Superior temporal gyrus (tissue), 1 donor: Measurements from ENCODE around the gene ART3.

Experiments used
- DNase-seq: peaks from one replicate; pipeline ENCODE4 v3.0.0-alpha.2; 2016; ENCODE audit errors: extremely low spot score

The ART3 gene

DNA sequence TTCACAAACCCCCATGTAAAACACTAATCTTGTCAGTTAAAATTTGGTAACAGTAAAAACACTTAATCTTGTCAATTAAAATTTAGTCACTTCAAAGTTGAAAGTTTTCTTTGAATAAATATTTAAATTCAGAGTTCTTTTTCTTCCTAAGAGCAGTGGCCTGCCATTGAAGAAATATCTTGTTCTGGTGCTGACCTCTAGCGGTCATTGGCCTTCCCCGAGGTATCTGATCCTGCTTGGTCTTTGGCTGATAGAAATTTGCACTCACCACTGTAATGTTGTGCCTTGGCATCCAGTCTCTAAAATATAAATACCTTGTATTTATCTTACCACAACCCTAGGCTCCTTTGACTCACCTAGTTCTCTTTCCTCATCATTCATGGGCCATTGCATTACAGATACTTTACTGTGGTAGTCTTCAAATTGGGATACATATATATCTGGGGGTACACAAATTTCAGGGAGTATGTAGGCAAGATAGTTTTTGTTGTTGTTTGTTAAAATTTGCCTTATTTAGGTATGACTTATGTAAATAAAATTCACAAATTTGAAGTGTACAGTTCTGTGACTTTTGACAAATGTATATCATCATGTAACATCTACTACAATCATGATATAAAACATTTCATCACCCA, 6.7 kb upstream of the ART3 start:
- peak; percentile 95 for DNase-seq

DNA sequence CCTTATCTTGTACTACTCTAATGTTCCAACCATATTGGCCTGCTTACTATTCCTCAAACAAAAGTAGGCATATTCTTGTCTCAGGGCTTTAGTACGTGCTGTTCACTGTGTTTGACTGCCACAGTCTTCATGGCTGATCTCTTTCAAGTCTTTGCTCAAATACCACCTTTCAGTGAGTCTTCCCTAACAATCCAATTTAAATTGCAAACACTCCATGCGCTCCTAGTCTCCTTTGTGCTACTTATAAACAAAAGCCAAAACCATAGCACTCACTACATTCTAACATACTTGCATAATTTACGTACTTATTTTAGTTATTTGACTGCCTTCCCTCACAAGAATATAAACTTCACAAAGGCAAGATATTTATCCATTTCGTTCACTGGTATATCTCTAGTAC, 1.7 kb upstream of the ART3 start:
- no peak for DNase-seq

DNA sequence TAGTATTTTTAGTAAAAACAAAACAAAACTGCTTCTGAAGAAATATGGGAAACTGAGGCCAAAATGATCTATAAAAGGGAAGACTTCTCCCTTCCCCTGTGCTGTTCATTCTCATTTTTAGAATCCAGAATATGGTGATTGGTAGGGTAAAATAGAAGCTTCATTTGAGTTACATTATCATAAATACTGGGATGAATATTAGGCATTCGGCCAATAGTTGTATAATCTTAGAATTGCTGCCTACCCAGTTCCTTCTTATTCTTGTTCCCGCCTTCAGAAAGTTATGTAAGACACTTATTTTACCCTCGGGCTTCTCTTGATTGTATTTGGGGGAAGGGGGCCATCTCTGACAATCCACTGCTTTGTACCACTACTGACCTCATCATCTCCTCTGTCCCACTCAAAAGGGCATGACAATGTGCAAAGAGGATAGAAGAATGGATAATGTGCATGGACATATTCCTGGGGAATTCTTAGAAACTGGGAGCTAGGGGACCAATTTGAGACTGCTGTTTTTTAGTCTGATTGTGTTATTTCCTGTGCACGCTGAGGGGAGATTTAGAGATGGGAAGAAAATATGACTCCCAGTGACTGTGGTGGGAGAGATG, 588 bp downstream of the ART3 start:
- DNase-seq: peak; percentile 58

DNA sequence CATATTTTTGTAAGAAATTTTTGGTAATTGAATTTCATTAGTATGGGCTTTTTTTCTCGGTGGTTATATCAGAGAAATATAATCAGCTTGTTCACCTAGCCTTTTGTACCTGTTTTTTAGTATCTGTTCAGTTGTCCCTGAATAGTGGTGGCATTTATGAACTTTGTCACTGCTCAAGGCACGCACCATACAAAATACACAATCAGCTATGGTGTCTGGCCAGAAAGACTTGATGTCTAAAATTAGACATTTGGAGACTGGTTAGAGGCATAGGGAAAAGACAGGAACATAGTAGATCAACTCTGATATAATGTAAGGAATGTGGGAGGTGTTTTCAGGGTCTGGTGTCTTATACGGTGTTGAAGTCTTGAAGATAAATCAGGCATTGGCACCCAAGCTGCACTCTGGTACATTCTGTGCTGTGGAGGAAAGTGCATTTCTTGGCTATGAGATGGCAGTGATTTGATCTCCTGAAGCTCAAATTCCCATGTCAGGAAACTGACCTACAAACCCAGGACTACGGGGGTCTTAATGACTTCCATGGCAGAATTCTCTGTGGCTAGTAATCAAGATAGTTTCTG, 3.6 kb downstream of the ART3 start:
- DNase-seq: peak; percentile 42

DNA sequence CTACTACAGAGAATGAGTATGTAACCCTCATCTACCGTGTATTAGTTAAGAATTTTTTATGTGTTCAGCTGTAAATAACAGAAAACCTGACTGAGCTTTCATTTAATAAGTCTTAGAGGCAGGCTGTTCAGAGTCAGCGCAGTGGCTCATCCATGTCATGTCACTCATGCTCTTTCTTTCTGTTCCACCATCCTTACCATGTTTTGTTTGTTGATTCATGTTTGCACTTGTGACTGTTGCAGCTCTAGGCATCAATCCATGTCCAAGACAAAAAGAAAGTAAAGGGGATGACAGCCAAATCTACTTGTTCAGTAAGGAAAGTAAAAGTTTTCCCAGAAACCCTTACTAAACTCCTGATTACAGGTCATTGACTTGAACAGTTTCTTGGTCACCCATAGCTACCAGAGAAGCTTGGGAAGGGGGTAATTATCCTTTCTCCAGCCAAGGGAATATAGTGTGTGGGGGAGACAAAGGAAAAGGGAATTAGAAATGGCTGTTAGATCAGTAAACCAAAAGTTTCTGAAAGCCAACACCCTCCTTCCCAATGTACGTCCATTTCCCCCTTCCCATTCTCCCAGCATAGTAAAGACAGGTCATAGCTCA, 9.0 kb downstream of the ART3 start:
- DNase-seq: no peak

DNA sequence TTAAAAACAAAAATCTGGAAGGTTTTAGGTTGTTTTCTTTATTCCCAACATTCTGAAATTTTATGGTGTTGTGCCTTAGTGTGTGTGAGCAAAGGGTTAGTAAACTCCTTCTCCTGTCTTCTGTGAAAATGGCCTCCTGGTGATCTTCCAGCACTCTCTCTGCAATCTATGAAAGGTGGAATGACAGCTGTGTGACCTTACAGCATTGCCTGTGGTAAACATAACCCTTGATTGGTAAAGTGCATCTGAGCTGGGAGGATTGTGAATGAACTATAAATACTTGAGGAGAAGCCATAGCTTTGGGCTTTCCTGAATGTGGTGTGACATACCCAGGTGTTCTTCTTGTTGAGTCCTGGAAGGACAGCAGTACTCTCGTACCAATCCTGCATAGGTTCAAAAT, 10.0 kb downstream of the ART3 start:
- DNase-seq: no peak

DNA sequence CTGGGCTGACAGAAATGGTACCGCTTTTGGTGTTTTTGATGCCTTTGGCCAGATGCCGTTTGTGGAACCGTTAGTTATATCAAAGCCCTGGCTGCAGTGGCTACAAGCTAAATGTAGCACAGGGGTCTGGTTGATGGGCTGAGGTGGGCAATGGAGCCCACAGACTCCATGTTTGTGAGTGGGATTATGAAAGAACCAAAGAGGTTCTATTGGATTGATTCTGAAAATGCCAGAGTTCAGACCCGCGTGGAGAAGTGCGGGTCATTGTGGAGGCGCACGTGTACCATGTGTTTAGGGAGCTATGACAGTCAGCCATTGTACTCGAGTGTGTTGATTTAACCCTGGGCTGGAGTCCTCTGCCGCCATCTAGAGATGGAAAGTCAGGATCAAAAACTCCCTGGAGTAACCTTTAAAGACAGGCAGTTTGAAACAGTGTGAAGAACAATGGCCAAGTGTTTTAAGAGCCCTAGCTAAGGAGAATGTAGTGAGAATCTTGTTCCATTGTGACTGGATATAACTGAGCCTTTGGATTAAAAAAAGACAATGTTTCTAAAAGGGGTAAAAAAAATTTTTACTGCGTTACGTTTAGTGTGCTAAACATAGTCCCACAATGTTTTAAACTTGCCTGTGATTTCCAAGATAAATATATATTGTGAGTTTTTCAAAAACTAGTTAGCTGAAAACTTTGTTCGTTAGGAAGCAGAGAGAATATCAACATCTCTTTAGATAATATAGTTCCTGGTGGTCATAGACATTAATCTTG, 12.7 kb downstream of the ART3 start:
- peak; percentile 94 for DNase-seq

DNA sequence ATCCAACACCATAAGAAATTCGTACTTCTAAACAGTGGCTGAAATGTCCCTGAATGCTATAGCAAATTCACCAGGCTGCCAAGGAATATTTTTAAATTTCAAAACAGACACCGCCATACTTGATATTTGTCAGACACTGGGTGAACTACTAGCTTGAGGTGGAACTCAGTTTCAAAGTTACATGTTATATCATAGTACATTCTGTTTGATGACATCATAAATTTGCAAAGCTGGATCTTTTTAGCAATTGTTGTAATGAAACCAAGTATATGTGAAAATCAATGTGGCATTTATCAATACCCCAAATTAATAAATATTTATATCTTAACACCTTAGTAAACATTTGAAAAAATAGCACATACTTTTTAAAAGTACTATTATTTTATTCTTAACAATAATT, 14.2 kb downstream of the ART3 start:
- DNase-seq: no peak

DNA sequence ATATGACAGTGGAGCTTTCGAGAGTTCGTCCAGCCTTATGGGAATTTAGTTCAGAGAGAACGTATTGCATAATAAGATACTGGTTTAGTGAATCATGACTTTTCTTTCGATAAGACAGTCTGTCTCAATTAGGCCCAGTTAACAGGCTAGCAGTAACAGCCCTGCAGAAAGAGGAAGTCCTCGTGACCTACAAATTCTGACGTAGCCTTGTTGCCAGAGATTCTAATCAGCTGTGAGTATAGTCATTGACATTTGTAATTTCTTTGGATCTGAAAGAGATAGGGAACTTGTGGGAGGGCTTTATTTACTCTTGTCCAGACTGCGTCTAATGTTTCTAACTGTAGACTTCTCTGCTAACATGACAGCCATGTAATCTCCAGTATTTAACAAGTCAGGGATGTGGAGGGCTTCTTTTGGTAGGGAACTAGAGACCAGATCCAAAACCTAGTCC, 15.8 kb downstream of the ART3 start:
- peak; percentile 34 for DNase-seq

DNA sequence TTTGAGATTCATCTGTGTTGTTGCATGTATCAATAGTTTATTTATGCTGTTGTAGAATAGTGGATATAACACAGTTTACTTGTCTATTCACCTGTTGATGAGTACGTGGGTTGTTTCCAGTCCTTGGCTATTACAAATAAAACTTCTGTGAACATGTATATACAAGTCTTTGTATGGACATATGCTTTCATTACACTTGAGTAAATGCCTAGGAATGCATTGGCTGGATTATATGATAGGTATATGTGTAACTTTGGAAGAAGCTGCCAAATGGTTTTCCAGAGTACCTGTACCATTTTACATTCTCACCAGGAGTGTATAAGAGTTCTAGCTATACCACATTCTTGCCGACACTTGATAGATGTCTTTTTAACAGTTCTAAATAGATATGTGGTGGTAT, 16.5 kb downstream of the ART3 start:
- DNase-seq: no peak

DNA sequence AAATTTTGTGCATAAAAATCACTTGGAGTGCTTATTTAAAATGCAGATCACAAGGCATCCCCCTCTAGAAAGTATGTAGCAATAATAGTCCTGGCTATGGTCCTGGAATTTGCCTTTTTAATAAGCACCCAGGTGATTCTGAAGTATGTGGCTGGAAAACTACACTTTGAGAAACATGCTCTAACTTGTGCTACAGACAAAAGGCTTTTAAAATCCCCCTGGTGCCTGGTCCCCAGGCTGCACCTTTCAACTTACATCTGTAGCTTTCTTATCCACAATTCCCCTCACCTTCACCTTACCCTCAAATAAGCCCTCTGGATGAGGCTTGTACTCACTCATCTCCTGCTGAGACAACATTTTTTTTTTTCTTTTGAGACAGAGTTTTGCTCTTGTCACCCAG, 21.1 kb downstream of the ART3 start:
- DNase-seq: no peak

DNA sequence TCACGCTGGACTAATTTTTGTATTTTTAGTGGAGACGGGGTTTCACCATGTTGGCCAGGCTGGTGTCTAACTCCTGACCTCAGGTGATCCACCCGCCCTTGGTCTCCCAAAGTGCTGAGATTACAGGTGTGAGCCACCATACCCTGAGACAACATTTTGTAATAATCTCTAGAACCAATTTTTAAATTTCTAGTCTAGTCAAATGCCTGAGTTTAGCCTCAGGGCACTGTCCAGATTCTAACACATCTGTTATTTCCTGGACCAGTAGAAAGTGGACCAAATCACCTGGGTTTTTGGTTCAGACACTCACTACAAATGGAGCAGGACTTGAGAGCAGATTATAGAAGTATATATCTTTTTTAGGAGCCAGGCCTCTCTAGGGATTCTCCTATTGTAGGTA, 21.6 kb downstream of the ART3 start:
- DNase-seq: no peak

DNA sequence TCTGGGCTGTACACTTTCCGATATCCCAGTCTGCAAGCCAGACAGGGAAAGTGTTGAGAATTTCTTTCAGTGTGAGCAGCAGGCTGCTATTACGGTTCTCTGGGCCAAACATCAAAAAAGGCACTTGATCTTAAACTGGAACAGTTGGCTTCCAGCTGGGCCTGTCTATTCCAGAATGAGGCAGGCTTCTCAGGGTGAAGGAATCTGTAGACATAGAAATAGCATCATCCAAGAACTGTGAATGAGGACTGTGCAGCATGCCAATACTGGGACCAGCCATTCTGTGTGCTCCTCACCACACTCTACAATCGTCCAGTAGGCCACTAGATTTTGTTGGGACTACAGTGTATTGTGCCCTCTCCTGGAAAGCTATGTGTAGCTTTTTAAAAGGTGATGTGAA, 31.1 kb downstream of the ART3 start:
- peak; percentile 63 for DNase-seq

DNA sequence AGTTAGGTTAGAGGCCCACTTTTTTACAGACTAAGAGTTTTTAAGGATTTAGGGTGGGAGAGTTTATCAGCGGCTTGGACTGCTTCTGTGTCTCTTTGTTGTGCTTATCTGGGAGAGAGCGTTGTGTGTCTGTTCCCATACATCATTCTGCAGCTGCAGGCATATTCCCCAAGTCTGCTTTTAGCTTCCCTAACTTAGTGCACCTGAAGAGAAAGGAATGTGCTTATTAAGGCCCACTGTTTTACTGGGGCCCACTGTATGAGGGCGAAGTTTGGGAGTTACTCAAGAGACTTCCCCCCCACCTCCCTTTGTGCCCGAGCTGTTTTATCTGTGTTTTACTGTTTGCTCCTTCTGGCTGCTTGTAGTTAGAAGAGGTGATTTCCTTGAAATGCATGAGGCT, 31.9 kb downstream of the ART3 start:
- DNase-seq: no peak

DNA sequence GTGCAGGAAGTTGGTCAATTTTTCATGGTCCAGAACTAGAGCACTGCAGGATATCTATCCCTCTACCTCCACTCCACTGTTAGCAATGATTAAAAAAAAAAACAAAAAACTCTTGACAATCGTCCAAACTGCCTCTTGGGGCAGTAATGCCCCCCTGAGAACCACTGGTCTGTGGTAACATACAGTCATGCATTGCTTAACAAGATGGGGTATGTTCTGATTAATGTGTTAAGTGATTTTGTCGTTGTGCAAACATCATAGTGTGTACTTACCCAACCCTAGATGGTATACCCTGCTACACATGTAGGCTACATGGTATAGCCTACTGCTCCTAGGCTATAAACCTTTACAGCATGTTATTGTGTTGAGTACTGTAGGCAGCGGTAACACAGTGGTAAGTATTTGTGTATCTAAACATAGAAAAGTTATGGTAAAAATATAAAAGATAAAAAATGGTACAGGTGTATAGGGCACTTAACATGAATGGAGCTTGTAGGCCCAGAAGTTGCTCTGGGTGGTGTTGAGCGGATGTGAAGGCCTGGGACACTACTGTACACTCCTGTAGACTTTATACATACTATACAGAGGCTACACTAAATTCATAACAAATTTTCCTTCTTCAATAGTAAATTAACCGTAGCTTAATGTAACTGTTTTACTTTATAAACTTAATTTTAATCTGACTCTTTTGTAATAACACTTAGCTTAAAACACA, 34.1 kb downstream of the ART3 start:
- no peak for DNase-seq

DNA sequence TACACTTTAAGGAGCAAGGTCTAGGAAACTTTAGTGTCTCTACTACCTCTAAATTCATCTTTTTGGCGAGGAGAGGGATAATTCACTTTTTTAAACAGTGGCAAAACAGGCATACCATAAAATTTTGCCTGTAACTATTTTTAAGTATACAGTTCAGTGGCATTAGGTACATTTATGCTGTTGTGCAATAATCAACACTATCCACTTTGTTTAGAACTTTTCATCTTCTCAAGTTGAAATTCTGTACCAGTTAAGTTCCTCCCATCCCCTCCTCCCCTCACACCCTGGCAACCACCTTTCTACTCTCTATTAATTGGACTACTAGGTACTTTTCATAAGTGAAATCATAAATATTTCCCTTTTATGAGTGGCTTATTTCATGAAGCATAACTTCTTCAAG, 42.3 kb downstream of the ART3 start:
- DNase-seq: no peak

DNA sequence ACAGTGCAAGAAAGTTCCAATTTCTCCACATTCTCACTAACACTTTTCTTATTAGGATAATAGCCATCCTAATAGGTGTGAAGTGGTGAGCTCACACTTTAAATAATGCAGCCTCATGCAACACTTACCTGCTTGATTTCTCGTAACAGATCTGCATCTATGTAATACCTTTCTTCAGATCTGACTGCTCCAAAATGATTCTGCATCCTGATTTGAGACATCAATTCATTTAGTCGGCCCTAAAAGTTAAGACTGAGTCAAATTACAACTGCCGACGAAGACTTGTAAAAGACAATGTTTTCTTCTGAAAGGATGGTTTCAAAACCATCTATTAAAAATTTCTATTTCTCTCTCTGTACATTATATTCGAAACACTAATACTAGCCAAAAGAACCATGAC, 43.0 kb downstream of the ART3 start:
- DNase-seq: no peak

DNA sequence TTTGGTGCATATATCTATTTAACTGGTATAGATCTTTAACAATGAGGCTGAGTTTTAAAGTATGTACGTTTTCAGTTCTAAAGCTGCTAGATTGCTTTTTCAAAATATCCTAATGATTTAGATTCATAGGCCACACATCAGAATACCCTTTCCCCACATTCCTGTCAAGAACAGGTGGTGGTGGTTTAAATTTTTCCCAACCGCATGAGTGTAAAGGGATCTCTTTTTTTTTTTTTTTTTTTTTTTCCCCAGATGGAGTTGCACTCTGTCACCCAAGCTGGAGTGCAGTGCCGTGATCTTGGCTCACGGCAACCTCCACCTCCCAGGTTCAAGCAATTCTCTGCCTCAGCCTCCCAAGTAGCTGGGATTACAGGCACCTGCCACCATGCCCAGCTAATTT, 45.7 kb downstream of the ART3 start:
- DNase-seq: no peak

DNA sequence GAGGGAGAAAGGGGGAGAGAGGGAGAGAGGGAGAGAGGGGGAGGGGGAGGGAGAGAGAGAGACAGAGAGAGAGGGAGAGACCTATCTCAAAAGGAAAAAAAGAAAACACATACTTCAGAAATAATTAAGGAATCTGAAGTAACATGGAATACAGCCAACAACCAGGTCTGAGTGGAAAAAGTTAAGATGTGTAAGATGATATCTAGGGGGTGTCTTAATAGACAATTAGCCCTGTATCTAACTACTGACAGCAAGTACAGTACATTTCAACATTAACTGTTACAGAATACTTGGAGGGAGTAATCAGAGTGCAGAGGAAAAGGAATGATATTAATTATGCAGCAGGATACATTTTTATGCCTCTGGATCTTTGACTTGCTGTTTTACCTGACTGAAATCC, 51.3 kb downstream of the ART3 start:
- DNase-seq: no peak

DNA sequence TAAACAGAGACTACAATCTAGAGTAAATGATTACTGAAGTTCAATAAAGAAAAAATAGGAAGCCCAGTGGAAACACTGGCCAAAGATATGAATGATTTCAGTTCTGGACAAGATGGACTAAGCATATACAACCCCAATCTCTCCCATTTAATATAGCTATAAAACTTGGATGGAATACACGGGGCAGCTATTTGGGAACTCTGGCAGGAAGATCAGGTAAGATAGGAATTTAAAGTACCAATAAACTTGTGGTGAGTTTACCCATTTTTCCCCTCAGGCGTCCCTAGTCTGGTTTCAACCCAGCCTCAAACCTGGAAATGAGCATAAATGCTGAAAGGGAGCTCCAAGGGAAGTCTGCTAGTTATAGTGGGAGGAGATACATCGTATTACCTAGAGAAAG, 53.2 kb downstream of the ART3 start:
- no peak for DNase-seq

DNA sequence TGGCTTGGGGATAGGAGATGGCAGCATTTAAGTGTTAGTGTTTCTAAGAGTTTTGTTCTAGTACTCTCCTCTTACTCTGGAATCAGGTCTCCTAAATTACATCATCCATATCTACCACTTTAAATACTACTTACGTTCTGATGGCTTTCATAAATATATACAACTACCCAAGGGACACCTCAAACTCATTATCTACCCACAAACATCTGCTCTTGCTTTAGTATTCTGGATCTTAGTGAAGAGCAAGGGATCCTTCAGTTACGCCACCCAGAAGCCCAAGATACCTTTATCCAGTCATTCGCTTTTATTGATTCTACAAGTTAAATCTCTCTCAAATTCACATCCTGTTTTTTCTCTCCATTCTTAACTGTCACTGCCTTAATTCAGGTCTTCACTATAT, 66.7 kb downstream of the ART3 start:
- DNase-seq: no peak

DNA sequence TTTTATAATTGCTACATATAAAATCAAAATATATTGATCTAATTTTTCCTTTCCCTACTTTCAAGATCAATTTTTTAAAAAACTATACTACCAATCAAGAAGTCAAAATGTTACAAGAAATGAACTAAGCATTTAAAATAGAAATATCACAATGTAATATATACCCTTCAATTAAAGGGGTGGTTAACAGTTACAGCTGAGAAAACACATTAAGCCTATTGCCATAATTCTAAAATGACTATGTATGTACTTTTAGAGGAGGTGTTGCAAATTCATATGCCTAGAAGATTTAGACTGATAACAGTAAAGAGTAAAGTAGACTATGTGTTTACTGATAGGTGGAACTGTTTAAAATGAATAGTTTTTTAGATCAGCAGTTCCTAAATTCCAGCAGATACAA, 70.0 kb downstream of the ART3 start:
- no peak for DNase-seq
